GM21576 (cell line): ENCODE measurements around the gene COL6A3.

Experiments used
- ATAC-seq: cut with Tn5 transposase; IDR thresholded peaks from one replicate; pipeline ENCODE4 v1.9.1; 2021; ENCODE audit warnings: mild to moderate bottlenecking, moderate library complexity; ENCODE audit not compliant: unreplicated experiment

COL6A3 gene

DNA sequence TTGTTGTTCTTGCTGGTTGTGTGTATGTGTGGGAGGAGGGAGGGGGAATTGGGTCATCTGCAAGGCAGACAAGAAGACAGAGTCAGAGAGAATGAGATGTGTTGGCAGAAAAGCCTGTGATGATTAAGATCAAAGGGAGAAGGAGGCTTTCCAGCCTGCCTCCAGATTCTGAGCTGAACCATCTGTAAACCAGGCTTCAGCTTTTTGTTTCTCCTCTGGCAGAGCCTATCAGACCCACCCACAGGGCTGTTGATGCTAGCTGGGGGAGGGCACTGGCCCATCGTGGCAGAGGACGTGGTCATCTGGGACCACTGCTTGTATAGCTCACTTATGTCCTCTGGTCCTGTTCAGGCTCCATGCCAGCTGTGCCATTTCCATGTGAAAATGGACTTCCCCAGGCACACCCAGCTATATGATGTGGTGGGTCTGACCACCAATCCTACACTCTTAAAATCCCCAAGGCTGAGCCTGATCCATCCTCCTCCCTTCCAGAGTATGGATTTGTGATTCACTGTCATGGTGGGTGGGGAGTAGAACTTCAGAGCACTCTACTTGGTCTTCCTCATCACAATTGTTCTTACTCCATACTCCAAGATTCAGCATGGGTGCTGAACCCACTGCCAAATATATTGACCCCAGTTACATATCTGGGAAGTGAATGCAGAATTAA is 27.8 kb upstream of the COL6A3 start:
- ATAC-seq: no peak

DNA sequence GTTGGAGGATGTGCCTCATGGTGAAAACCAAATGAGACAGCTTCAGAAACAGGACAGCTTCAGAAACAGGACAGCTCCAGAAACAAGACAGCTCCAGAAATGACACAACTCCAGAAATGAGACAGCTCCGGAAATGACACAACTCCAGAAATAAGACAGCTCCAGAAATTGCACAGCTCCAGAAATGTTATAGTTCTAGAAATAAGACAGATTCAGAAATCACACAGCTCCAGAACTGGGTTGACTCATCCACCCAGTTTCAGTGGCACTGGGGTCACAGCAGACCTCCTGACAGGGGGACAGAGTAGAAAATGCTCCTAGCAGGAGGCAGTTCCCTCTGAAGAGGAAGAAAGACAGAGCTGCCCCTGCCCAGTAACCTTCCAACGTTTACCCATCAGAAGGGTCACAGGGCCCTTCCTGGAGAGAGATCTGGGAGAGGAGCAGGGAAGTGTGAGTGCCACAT is 26.9 kb upstream of the COL6A3 start:
- no peak for ATAC-seq

DNA sequence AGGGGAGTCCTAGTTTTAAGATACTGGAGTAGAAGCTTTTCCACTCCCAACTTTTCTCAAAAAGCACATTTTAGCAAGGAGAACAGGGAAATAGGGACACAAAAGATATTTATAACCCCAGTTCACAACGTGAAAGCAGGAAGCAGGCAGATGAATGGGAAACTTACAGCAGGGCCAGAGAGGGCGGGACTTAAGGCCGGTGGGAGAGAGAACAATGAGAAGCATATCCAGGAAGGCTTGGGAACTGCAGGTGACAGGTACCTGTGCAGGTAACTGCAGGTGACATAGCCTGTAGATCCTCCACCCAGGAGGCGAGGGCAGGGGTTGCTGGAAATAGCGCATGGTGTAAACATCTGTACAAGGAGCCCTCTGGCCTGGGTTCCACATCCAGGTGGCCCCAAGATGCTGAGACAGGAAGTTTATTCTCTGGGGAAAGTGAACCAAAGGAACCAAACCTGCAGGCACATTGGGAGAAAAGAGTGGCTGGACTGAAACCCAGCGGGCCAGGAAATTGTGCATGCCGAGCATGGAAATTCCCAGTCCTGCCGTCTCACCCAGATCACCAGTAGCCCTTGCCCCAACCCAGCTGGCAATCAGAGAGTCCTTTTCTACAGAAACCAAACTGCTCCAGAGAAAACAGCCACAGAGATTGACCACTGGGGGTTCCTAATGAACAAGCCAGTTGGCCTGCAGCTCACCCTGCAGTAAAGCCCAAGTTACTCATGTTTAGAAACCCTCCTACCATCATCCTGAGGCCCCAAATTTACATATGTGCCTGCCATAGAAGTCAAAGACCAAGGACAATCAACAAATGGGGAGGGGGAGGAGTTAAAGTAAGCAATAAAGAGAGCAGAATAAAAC is 24.3 kb upstream of the COL6A3 start:
- ATAC-seq: no peak

DNA sequence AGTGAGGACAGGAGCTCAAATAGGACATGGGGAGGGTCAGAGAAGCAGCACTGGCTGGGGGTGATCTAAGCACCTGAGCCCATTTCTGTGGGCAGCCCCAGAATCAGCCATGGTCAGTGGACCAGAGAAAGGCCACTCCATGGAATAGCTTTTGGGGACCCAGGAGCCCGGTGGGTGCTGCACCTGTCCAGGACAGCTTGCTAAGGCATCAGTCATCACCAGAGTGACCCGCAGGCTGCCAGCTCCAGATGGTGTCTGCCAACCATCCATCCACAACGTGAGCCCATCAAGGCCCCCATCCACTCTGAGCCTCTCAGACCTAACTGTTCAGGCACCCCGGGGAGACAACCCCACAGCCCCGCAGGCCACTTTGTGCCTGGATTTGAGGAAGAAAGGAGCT is 23.6 kb upstream of the COL6A3 start:
- no peak for ATAC-seq

DNA sequence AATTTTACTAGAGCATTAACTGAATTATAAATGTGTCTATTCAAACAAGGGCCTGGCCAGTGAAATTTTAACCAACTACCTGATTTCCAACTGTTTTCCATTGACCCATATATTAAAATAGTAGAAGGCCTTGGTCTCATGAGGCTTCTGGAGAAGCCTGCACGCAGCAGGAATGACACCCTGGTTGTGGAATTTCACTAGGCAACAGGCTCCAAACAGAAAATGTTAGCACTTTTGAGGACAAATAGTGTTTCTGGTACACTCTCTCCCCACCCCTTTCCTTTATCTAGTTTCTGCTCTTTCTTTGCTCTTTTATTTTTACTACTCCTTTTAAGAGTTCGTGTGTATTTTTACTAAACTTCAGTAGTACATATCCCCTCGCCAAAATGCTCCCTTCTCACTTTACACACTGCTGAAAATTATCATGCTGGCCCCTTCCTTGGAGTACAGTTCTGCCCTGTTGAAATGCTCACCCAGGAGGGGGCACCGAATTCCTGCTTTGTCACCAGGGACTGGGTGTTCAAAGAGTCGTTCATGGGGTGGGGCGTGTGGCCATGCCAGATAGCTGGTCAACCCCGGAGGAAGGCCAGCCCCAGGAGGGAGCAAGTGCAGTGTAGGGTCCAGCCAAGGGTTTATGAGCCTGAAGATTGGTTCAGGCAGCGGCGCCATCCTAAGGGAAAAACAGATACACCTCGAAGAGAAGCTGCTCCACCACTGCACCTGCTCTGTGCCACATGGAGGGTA is 22.1 kb upstream of the COL6A3 start:
- ATAC-seq: no peak

DNA sequence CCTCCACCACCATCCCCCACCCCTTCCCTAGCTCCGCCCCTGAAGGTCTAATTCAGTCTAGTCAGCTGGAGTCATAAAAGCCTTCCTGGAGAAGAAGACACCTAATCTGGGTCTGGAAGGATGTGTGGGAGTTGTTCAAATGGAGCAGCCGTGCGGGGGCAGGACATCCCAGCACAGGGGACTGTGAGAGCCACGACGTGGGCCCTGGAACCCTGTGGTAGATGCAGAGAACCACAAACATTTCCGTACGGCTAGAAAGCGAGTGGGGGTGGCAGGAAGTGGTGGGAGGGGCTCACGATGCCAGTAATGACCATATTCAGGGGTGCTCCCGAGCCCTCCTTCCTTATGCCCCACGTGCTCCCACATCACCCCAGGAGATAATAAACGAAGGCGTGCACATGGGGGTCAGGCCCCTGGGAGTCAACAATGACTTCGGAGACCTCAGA is 20.9 kb upstream of the COL6A3 start:
- ATAC-seq: peak; percentile 76

DNA sequence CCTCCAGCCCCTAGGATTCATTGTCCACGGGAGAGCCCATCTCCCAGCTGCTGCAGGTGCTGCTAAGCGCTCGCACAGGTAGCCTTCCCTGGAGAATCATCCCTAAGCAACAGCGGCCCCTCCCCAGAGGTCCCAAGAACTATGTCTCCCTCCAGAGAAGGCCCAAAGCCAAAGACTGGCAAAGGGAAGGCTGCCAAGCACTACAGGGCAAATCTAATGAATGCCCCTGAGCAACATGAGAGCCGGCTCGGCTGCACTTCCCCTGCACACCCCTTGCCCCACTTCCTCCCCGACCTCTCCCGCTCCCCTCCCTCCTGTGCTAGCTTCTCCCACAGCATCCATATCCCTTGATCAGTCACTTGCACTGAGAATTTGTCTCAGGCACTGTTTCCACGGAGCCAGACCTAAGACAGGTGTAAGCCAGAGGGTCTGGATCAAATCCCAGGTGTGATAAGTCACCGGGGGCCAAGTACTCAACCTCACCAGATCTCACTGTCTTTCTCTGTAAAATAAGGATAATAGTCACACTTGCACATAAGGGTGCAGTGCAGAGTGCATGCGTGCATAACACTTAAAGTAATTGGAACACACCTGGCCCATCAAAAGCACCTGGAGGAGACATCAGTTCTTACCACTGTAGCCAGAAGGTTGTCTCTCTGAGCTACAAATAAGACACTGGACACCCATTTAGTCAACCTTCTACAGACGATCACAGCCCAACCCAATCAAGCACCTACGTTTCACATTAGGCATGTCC is 20.1 kb upstream of the COL6A3 start:
- no peak for ATAC-seq

DNA sequence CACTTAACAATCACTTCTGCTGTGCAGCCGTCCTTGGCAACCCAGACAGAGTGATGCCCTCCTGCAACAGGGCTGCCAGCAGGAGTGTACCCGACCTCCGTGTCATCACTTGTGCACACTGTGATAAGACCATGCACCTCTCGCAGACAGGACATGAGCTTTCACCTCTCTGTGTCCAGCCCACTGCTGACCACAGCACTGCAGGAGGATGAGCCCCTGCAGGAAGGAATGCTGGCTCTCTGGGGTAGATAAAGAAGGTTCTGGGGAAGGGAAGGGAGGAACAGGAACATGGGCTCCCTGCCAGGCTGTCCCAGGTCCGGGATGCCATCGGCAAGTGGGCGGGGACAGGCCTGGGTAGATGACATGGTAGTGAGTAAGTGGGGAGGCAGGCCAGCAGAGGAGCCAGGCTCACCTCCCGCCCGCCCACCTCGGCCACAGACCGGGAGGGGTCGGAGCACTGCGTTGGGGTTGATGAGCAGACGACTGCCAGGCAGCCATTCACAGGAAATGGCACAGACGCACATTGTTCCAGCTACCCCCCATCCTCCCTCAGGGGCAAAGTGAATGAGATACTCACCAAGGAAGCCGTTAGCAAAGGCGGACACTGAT is 18.6 kb upstream of the COL6A3 start:
- ATAC-seq: no peak

DNA sequence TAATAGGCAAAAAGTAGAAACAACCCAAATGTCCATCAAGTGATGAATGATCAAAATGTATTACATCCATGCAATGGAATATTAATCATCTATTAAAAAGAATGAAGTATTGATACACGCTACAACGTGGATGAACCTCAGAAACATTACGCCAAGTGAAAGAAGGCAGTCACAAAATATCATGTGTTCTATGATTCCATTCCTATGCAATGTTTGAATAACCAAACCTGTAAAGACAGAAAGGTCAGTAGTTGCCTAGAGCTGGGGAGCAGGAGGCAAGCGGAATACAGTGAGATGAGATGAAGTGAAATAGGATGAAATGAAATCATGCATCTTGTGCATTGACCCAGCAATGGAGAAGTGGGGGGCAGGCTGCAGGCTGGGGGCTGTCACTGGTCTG is 17.9 kb upstream of the COL6A3 start:
- no peak for ATAC-seq

DNA sequence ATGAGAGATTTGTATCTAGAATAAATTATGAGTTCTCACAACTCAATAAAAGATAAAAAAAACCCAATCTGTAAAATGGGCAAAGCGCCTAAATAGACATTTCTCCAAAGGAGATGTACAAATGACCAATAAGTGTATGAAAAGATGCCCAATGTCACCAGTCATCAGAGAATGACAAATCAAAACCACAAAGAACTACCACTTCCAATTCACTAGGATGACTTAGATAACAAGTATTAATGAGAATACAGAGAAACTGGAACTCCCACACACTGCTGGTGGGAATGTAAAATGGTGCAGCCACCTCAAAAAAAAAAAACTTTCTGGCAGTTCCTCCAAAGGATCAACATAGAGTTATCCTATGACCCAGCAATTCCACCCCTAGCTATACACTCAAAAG is 17.4 kb upstream of the COL6A3 start:
- ATAC-seq: no peak

DNA sequence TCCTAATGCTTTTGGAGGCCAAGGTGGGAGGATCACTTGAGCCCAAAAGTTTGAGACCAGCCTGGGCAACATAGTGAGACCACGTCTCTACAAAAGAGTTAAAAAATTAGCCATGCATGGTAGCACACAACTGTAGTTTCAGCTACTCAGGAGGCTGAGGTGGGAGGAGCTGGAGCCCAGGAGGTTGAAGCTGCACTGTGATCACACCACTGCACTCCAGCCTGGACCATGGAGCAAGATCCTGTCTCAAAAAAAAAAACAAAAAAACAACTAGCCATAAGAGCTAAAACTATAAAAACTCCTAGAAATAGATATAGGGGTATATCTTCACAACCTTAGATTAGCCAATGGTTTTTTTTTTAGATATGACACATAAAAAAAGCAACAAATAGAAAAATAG is 16.9 kb upstream of the COL6A3 start:
- no peak for ATAC-seq

DNA sequence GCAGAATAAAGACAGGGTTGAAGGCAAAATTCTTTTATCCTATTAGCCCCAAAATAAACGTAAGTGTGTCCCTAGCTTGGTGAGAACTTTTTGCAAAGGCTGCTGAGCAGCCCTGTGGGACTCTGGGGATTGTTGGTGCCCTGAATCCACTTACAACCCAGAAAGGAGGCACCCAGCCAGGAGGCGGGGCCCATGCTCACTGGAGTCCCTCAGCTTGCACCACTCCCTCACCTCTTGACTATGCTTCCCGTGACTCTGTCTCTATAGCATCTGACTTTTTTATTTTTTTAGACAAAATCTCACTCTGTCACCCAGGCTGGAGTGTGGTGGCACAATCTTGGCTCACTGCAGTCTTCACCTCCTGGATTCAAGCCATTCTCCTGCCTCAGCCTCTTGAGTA is 15.8 kb upstream of the COL6A3 start:
- no peak for ATAC-seq

DNA sequence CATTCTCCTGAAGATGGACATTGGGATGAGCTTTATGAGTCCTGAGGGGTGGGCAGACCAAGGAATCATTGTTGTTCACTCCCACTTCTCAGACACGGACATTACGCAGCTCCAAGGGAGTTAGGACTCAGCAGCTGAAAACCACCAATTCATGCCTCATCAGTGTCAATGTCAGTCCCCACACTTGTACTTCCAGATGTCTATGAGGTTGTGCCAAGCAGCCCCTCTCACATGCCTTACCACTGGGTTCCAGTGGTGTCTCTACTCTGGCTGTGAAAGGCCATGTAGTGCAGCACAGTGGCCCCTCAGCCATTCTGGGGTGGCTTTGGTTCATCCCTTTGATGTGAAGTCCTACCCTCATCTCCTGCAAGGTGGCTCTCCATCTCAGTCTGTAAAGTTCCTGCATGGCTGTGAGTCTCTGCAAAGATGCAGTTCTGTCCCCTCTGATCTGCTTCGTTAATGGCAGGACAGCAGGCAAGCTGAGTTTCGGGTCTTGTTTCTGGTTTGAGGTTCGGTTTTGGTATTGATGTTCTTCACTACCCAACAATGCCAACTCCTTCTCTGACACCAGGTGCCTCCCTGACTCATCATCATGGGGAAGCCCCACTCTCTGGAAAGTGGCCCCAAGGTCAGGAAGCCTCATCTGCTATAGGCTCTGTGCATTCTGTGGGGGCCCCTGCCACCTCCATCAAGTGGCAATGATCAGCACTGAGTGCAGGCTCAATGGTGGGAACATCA is 14.0 kb upstream of the COL6A3 start:
- ATAC-seq: no peak

DNA sequence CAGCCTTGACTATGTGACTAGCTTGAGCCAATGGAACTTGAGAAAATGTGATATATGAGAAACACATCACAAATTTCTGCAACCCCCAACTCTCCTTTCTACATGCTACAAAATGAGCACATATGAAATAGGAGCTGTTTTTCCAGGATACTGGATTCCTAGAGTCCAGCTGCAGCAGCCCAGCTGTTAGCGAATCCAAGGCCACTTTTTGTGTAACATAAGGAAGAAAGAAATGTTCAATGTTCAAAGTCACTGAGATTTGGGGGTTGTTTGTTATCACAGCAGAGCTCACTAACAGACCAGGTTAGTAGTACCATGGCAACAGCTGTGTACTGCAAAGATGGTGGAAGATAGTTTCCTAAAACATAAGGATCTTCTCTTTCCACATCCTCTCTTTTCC is 12.6 kb upstream of the COL6A3 start:
- ATAC-seq: no peak

DNA sequence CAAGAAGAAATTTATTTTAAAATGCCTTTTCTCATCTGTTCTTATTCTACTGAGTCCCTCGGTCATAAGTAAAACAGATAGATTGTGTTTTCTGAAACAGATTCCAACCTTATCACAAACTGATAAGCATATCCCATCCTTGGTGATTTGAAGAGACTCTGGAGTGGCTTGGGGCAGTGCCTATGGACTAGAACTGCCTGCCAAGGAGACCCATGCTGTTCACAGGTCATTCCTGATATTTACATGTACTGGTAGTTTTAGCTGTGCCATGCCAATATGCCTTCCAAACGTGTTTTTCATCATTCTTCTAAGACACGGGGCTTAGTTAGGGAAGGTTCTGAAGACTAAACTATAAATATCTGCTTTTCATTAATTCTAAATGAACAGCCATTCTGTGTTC is 11.4 kb upstream of the COL6A3 start:
- no peak for ATAC-seq

DNA sequence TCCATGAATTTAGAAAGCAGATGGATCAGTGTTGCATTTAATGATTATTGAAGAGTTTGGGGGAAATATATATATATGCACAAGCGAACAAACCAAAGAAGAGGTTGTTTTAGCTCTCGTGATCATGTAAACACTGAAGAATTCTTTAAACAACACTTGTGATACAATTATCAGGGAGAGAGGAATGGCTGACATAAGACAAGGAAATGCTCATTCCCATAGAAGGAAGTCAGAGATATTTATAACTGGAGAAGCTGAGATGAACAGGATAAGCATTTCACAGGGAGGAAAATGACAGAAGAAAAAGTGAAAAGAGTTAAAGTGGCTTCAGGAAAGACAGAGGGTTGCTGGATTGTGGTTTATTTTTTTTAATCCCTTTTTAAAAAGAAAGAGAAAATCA is 10.6 kb upstream of the COL6A3 start:
- no peak for ATAC-seq

DNA sequence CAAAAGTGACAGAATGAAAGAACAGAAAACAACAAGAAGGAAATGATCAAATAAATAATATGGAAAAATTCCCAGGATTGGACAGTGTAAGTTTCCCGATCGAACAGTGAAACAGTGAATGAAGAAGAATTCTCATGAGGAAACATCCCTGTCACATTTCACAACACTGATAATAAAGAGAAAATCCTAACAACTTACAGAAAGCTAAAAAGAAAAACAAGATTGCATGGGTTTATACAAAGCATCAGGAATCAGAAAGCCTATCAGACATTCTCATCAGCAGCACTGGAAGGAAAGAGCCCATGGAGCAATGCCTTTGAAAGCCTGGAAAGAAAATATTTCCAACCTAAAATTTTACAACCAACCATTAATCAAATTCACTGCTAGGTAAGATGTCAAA is 9.9 kb upstream of the COL6A3 start:
- ATAC-seq: no peak

DNA sequence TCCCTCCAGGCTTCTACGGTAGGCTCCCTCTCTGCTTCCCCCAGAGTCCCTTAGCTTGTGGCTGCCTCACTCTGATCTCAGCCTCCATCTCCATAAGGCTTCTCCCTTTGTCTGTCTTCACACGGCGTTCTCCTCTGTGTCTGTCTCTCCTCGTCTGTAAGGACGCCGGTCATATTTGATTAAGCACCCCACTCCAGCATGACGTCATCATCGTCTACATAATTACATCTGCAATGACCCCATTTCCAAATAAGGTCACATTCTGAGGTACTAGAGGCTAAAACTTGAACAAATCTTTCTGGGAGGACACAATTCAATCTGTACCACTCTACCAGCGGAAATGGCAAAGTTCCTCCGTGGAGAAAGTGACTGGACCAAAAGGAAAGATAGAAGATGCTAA is 8.3 kb upstream of the COL6A3 start:
- no peak for ATAC-seq

DNA sequence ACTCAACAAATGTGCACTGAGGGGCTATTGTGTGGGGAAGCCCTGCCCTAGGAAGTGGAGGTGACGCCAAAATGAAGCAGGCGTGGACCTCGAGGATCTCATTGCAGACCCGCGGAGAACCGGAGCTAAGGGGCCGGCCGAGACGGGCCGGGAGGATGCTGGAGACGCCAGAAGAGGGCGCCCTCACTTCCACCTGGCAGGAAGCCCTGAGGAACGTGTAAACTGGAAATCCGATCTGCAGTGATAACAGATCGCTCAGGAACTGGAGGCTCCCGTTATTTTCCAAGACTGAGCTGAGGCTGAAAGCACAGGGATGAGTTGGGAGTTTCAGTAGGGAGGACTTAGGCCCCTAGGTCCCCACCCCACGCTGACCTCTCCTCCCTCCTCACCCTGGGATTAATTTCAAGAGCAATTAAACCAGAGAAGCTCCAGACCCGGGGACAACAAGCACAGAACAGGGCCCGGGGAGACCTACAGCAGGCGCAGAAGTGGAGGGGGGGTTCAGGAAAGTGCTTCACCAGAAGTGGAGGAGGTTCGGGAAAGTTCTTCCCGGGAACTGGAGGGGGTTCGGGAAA is 7.7 kb upstream of the COL6A3 start:
- ATAC-seq: peak; percentile 64

DNA sequence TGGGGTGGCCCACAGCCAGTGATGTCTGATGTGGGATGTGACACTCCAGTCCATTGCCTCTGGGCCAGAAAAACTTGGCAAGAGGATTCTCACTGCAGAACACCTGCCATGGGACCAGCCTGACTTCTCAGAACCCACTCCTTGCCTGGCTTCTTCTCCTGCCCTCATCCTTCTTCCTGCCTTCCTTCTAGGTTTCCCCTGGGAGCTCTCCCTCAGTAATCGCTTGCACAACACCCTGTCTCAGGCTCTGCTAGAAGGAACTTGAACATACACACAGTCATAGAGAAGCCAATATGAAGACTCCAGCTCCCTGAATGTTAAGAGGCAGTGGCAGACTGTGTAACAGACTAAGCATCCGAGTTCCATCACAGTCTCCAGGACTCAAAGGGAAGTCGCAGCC is 4.3 kb upstream of the COL6A3 start:
- no peak for ATAC-seq
